HG02610 (cell line): Measurements from ENCODE around the gene OR11A1.

Experiments
- ATAC-seq: cut with Tn5 transposase; IDR thresholded peaks from one replicate; pipeline ENCODE4 v1.9.1; 2021; ENCODE audit warnings: mild to moderate bottlenecking, moderate library complexity; ENCODE audit not compliant: unreplicated experiment

OR11A1 gene

DNA sequence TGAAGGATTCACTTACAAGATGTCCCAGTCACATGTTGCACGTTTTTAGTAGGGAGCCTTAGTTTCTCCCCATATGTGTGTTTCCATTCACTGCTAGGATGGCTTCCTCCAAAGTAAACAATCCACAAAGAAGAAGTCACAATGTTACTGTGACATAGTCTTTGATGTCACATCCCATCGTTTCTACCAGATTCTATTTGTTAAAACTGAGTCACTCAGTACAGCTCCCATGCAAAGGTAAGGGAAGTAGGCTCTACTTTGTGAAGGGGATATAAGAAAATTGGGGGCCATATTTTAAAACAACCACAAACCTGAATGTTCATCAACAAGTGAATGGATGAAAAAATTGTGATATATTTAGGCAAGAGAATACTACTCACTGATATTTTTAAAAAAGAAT lies at the start of gene OR11A1, which contains the start of gene OR2H1:
OR11A1 (minus strand) TSS at position 101 of the 400 bp plus-strand sequence. CDS start 29,430 bp downstream, outside the sequence.
OR2H1 (plus strand) TSS at position 185 of the 400 bp plus-strand sequence. CDS start 4,615 bp downstream, outside the sequence.
- no peak for ATAC-seq

- ATAC-seq = no peak
Observed at GRCh38 chr6:29506446-29507067, 49.7 kb upstream of the OR11A1 start.

DNA sequence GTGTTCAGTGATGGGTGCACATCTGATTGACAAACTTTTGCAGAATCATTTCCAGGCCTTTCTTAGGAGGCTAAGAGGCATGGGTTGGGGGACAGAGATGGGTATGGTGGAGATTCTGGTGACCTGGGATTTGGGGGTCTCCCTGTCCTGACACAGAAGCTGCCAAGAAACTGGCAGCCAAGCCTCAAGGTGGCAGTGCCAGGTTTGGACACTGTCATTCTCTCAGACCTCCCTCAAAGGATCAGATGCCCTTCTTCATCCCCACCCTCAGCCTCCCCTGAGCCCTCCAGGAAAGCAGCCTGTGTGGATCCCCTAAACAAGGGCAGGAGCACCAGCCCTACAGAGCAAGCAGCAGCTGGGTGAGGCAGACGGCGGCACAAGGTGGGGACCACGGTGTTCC lies 48.9 kb upstream of the OR11A1 start:
- ATAC-seq = no peak

DNA sequence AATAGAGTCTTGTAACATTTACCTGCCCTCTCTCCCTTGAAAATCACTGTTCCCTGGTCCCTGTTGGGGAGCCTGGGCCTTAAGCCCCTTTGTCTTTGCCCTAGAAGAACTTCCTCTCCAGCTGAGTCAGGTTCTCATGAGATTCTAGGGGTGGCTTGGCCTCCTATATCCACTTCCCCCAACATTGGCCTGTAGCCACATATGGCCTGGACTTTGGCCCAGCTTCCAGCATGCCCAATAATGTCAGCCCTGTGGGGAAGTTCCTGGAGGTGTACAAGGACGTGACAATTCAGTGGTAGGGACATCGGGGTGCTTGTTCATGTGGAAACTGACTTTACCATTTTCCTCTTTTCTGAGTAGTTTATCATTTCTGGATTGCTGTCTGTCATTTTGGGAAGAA lies 48.1 kb upstream of the OR11A1 start:
- no peak for ATAC-seq

GRCh38 chr6:29502597-29502996 lies 45.7 kb upstream of the OR11A1 start:
- ATAC-seq = no peak

GRCh38 chr6:29502181-29502580 lies 45.3 kb upstream of the OR11A1 start:
- ATAC-seq = no peak

- ATAC-seq = no peak
Observed at GRCh38 chr6:29501106-29501505, 44.2 kb upstream of the OR11A1 start.

- no peak for ATAC-seq
Observed at GRCh38 chr6:29500594-29500993, 43.7 kb upstream of the OR11A1 start.

DNA sequence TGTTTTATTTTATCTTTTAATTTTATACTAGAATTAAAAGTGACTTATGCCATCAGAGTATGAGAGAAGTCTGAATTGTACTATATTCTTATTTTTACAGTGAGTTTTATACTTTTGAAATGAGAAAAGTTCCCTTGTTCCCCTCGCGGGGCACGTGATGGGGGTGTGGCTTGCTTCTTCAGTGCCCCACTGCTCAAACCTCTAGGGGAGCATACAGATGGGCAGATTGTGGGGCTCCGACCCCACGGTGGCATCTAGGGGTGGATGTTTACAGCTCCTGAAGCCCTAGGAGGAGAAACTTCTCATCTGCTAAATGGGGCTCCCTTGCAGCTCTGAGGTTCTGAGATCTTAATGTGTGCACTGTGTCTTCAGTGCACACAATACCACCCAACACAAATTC lies 42.8 kb upstream of the OR11A1 start:
- ATAC-seq = no peak

DNA sequence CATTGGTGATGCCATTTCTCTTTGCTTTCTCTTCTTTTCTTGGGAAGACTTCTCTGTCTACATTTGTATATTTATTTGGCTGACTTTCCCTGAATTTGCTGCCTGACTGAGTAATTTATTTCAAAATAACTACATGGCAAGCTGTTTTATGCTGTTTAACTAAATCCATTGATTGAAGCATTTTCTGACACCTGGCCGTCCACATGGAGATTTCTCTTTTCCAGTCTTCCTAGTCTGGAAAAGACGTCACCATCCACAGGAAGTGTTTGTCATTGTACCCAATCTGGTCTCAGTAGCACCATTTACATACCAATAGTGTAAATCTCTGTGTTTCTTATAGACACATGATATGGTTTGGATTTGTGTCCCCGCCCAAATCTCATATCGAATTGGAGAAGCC lies 40.1 kb upstream of the OR11A1 start:
- no peak for ATAC-seq

DNA sequence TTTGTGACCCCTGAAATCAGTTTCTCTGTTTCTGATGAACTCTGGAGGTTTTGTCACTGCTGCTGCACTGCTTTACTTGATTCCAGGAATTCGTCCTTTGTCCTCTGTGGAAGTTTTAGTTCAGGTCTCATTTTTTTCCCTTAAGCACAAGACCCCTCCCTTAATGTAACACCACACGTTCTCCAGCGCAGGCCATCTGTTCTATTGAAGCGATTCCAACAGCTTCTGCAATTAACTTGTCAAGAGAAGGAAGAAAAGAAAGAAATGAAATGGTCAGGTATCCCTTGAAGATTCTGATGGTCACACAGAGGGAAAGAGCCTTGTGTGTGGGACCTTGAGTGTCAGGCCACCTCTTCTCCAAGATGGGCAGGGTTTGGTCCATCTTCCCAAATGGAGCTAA lies 38.7 kb upstream of the OR11A1 start:
- ATAC-seq = no peak

- ATAC-seq = no peak
Observed at GRCh38 chr6:29494131-29494530, 37.3 kb upstream of the OR11A1 start.

DNA sequence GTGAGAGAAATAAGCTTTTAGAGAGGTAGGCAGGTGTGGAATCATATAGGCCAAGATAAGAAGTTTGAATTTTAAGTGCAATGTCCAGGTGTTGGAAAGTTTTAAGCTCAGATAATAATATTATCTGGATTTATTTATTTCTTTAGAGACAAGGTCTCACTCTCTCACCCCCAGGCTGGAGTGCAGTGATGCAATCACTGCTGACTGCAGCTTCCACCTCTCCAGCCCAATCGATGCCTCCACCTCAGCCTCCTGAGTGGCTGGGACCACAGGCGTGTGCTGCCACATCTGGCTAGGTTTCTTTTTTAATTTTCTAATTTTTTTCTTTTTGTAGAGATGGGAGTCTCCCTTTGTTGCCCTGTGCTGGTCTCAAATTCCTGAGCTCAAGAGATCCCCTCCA lies 36.4 kb upstream of the OR11A1 start:
- no peak for ATAC-seq

- ATAC-seq = no peak
Observed at GRCh38 chr6:29491574-29491973, 34.7 kb upstream of the OR11A1 start.

- no peak for ATAC-seq
Observed at GRCh38 chr6:29490552-29490951, 33.7 kb upstream of the OR11A1 start.

DNA sequence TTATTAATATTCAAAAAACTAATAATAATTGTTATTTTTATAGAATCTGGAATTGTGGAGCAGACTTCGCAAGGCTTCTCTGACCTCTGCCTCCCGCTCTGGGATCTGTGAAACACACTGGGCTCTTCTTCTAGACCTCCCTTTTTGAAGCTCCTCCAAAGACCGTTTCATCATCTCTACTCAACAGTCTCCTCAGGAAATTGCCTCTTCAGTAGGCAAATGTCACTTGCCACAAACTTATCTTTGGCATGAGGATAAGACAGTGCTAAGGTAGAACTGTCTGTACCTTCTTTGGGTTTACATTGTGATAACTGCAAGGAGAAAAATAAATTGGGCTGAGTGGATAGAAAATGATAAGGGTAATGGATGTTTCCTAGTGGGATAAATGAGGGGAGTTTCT lies 33.2 kb upstream of the OR11A1 start:
- ATAC-seq = no peak

DNA sequence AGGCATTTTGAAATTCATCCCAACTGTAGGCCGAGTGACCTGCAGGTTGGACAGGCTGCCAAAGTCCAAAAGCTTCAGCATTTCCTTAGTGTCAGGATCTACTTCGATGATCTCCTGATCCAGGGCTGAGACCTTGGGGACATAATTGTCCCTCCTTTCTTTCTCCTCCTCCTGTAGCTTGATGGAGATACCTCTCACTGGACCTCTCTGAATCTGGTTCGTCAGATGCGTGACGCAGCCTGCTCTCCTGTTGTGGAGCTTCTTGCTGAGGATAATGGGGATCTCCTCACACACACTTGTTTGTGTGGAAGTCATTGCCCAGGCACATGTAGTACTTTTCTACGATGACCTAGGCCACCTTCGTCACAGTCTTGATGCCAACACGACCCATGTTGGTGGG lies 32.4 kb upstream of the OR11A1 start:
- no peak for ATAC-seq

GRCh38 chr6:29488874-29489273 lies 32.0 kb upstream of the OR11A1 start:
- ATAC-seq = no peak

DNA sequence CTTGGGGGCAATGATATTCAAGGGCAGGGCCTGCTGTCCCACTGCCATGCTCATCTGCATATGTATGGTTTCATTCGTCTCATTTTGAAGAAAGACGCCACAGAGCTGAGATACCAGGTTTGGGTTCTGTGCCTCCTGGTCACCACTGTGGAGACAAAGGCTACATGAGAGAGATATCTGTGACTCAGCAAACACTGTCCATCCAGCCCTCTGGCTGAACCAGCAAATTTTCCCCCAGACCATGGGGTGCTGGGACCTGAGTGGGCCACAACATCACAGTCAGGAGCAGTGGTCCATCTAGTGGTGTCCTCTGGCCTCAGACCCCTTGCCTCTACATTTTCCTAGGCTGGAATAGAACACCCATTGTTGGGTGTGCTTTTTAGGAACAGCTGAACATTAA lies 30.8 kb upstream of the OR11A1 start, which contains the start of gene MAS1L:
MAS1L (minus strand) TSS at position 297 of the 400 bp plus-strand sequence; CDS start at position 243, 54 bp downstream.
- no peak for ATAC-seq

DNA sequence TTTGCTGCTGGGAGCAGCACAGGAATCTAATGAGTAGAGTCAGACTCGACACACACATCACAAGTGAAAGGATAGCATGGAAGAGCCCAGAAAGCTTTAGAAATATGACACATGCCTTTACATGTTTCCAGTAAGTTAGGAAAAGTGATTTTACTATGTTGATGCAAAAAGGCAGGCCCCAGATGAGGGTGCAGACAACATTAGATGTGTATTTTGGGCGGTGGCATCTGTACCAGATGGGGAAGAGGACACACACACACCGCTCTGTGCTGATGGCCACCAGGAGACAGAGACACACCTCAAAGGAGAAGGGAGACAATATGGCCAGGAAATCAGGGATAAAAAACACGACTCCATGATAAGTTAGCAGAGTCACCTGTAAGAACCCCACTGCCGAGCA lies 30.3 kb upstream of the OR11A1 start:
- ATAC-seq = no peak

DNA sequence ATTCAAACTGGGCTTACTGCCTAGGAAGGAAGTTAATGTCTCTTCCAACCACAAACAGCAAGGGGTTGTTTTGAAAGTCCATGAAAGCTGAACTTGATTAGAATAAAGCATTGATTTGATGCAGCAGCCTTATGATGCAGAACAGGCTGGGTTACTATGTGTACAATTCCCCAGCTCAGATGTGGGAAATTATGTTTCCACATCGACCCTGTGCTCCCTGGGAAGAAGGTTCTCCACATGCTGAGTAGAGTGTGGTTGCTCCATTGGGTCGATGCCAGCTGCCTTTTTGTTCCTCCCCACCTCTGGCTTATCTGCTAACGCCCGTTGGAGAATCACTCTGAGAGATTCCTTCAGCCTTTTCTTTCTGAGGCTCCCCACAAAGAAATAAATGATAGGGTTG lies 29.7 kb upstream of the OR11A1 start:
- no peak for ATAC-seq

DNA sequence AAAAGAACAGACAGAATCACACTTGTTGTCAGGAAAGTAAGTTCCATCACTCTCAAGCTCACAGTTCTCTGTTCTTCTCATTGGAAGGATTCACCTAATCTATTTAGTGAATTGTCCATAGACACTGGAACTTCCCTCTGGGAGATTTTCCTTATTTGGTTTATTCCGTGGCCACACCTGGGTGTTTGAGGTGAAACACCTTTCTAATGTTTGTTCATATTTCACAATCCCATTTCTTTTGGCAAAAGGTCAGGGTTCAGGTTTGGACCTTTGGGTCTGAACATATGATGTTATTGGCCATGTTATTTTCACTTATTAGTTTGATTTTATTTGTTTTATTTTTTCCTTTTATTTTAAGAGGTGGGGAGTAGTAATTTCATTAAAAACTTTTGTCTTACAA lies 26.9 kb upstream of the OR11A1 start:
- ATAC-seq = no peak

DNA sequence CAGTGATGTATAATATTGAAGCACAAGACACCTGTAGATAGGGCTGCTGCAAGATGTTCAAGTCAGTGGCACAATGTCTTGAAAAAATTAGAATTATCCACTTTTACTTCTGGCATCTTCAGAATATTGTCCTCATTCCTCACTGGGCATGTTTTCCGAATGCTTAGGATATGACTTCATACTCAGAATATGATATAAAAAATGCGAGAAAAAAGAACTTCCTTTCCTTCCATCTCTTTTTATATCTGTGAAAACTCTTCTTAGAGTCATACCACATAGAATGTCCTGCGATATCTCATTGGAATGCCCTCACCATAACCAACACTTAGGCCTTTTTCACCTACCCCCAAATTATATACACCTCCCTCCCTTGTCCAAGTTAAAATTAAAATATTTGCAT lies 26.3 kb upstream of the OR11A1 start:
- no peak for ATAC-seq
